Erythroblast (primary cell): ENCODE data around the gene GPR37.

Experiments used
- GATA1 ChIP-seq: IDR thresholded peaks from 2 replicates; pipeline ENCODE4 v1.6.1; 2011; ENCODE audit warnings: low read depth, mild to moderate bottlenecking, control low read depth, low read length, moderate library complexity
- POLR2A ChIP-seq: IDR thresholded peaks from 2 replicates; pipeline ENCODE4 v1.6.1; 2011; ENCODE audit warnings: mild to moderate bottlenecking, low read length

DNA sequence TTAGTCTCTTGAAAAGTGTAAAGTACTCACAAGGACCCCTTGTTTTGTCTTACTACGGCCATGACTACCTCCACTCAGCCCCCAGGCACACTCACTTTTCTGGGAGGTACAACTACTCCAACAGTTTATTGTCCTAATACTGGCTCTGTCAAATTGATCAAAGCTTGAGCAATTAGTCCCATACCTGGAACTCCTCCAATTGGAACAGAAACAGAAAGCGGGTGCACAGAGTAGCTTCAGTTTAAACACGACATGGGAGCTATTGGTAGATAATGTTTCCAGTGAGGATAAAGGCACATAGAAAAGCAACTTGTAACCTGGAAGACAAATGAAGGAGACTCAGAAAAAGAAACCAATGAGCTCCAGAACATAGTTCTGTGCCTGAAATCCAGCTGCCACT, 7.7 kb upstream of the GPR37 start:
- TF ChIP-seq POLR2A (no peak), GATA1 (no peak)
